Adrenal gland (tissue), 5 donors: ENCODE data around the gene CCDC51.

Experiments
- POLR2A ChIP-seq, 2 donors: fragments of 450-650 bp; IDR thresholded peaks; one replicate each; pipeline ENCODE4 v1.6.1; 2017; ENCODE audit warnings: antibody characterized with exemption in 2 of 2, mild to moderate bottlenecking in 2 of 2, moderate library complexity in 1 of 2
- TF ChIP-seq, protein P1 (sequence below), 6 experiments: fragments of 450-650 bp in 4 of 6; fragments of 200-600 bp in 2 of 6; sonication (generic) in 1 of 6; IDR thresholded peaks; 1 replicate in 5 of 6; 2 replicates in 1 of 6; pipeline versions ENCODE4 v1.5.1 to v1.8.0; 2016 to 2021; ENCODE audit warnings: antibody characterized with exemption in 6 of 6, mild to moderate bottlenecking in 2 of 6, moderate library complexity in 1 of 6
- donor health status: DM: no; HTN: no; CAD: no.

DNA sequence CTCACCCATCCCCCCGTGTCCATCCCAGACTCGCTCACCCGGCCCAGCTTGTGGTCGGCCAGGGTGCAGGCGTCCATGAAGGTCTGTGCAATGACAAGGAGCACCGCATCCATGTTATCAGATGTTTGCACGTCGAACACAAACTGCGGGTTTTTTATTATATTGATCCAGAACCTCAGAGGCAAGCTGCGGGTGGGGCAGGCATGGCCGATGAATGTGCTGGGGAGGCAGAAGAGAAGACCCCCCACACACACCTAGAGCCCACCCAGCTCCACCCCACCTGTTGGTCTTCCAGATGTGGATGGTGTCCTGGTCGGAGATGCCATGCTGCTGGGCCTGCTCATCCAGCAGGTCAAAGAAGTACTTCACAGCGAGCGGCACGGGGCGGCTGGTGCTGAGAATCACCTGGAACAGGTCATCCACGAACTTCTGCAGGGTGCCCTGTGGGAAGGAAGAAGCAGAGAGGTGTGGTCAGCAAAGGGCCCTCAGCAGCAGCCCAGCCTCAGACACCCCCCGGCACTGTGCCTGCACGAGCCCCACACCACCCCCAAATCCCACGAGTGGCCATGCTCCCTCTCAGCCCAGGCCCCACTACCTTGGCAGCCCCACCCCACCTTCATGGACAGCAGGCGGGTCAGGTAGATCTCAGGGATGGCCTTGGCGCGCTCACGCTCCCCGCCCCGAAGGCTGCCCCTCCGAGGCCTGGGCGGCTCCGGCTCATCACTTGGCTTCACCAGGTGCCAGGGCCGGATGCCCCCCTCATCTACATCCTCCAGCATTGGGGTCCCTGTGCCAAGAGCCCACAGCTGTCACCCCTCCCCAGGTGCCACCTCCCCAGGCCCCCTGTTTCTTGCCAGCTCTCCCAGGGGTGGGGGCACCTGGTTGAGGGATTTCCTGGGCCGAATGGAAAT lies 30.4 kb downstream of the CCDC51 start:
- TF ChIP-seq, protein P1, sequence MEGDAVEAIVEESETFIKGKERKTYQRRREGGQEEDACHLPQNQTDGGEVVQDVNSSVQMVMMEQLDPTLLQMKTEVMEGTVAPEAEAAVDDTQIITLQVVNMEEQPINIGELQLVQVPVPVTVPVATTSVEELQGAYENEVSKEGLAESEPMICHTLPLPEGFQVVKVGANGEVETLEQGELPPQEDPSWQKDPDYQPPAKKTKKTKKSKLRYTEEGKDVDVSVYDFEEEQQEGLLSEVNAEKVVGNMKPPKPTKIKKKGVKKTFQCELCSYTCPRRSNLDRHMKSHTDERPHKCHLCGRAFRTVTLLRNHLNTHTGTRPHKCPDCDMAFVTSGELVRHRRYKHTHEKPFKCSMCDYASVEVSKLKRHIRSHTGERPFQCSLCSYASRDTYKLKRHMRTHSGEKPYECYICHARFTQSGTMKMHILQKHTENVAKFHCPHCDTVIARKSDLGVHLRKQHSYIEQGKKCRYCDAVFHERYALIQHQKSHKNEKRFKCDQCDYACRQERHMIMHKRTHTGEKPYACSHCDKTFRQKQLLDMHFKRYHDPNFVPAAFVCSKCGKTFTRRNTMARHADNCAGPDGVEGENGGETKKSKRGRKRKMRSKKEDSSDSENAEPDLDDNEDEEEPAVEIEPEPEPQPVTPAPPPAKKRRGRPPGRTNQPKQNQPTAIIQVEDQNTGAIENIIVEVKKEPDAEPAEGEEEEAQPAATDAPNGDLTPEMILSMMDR (IDR thresholded peaks at IDR 0.05): no peak
- no peak for TF ChIP-seq POLR2A (IDR thresholded peaks at IDR 0.05)
